Transverse colon (tissue), 4 donors: Measurements from ENCODE around the gene TIMM8A. TPM values are rescaled to one million over a fixed set of nuclear protein-coding genes. Genes with fewer than 3 reads are reported as not detected.

Experiments used
- DNase-seq: peaks from one replicate; pipeline ENCODE4 v3.0.0-alpha.2; 2019
- H3K27ac ChIP-seq, 4 donors: fragments of 200-600 bp; sonication (generic); 2 replicates each; pipeline ENCODE4 v1.5.1; 2016 to 2018; ENCODE audit warnings: inconsistent platforms in 4 of 4
- H3K27me3 ChIP-seq: fragments of 200-600 bp; sonication (generic); 2 replicates; pipeline ENCODE4 v1.5.1; 2017; ENCODE audit warnings: inconsistent platforms
- H3K36me3 ChIP-seq, 4 donors: fragments of 200-600 bp; sonication (generic); 2 replicates each; pipeline ENCODE4 v1.5.1; 2017 to 2019; ENCODE audit warnings: inconsistent platforms in 4 of 4
- H3K4me1 ChIP-seq, 4 donors: fragments of 200-600 bp; sonication (generic); 2 replicates each; pipeline ENCODE4 v1.5.1; 2017 to 2020; ENCODE audit warnings: inconsistent platforms in 4 of 4
- H3K4me3 ChIP-seq, 4 donors: fragments of 200-600 bp; sonication (generic); 1 replicate in 1 of 4; 2 replicates in 3 of 4; pipeline versions ENCODE4 v1.5.1 to v1.6.1; 2017 to 2019; ENCODE audit warnings: inconsistent platforms in 4 of 4
- H3K9me3 ChIP-seq, 2 donors: fragments of 200-600 bp; sonication (generic); 2 replicates each; pipeline ENCODE4 v1.5.1; 2017 to 2019; ENCODE audit warnings: inconsistent platforms in 2 of 2
- CTCF ChIP-seq, 5 experiments: fragments of 200-600 bp in 3 of 5; fragments of 450-650 bp in 2 of 5; sonication (generic) in 3 of 5; IDR thresholded peaks; 1 replicate in 2 of 5; 2 replicates in 3 of 5; pipeline ENCODE4 v1.5.1; 2016 to 2017; ENCODE audit warnings: antibody characterized with exemption in 5 of 5, inconsistent platforms in 3 of 5, mild to moderate bottlenecking in 2 of 5, moderate library complexity in 1 of 5
- EP300 ChIP-seq: sonication (generic); formaldehyde crosslinking; IDR thresholded peaks from one replicate; pipeline ENCODE4 v1.6.1; 2017; ENCODE audit warnings: antibody characterized with exemption, low read depth
- POLR2A ChIP-seq: fragments of 450-650 bp; IDR thresholded peaks from one replicate; pipeline ENCODE4 v1.6.1; 2016; ENCODE audit warnings: antibody characterized with exemption, mild to moderate bottlenecking, moderate library complexity
- POLR2AphosphoS5 ChIP-seq, 3 donors: sonication (generic); formaldehyde crosslinking; IDR thresholded peaks; one replicate each; pipeline ENCODE4 v1.6.1; 2016; ENCODE audit warnings: antibody characterized with exemption in 3 of 3
- WGBS, 2 donors: methylation state at CpG; one replicate each; pipeline ENCODE4 v1.1.5; 2018; ENCODE audit warnings: low coverage in 1 of 2; 5-methylcytosine and 5-hydroxymethylcytosine counted together
- in situ Hi-C, 4 donors: fragments of 200-750 bp; cut with MboI; loops; one replicate each; pipeline versions ENCODE4 v1.15.0 to v1.15.1; 2017; ENCODE audit warnings: low sequenced_read_pairs in 3 of 4, low pct_ligation_motif_present in 1 of 4, low pct_unique_long_range_greater_than_20kb in 1 of 4
- intact Hi-C: fragments of 100-400 bp; cut with DNase I; formaldehyde crosslinking; loops from one replicate; pipeline ENCODE4 v1.15.1; 2023; ENCODE audit warnings: low total_unique reads
- total RNA-seq, 4 donors: library from RNA; depleted of rRNA; stranded (reverse); fragments of >200 nt; gene quantifications; one replicate each; pipeline ENCODE4 v1.1.0, GENCODE V29; 2016

Gene TIMM8A
- total RNA-seq: 1 to 10 TPM; 2.8 to 8.6 (median 5.5) TPM

- DNase-seq: peak; percentile 85
- 0 to 59% methylated on average over 4 to 55 of the region's 55 CpGs for WGBS, 2 donors
- Histone ChIP-seq H3K36me3 (no peaks in the 10 kb centered on the region), H3K27me3 (no peaks in the 10 kb centered on the region), H3K9me3 (no peaks in the 10 kb centered on the region), H3K27ac (peak within 1 kb of the TSS; percentile 84 to 92 (median 88)), H3K4me3 (peak within 1 kb of the TSS; percentile 40 to 77 (median 64)), H3K4me1 (peaks cover 0 to 10% (median 0%) of the 10 kb centered on the region in 4 donors)
- intact Hi-C loops (no loop called here), in situ Hi-C loops (no loop called here)
- TF ChIP-seq EP300: no peak
- TF ChIP-seq POLR2A: peak; percentile 66
- peak; percentile 55 to 75 (median 62) for TF ChIP-seq POLR2AphosphoS5 (IDR thresholded peaks at IDR 0.05)
Measured at GRCh38 chrX:101348452-101349192, at the start of gene TIMM8A. TSS of gene TIMM8A (minus strand) at chrX:101348742. CDS start at chrX:101348664, 78 bp downstream.

GRCh38 chrX:101397779-101398178 is 49.2 kb upstream of the TIMM8A start:
- no peak for DNase-seq
- in situ Hi-C loops (no loop called here), intact Hi-C loops (no loop called here)
- no peaks in the 10 kb centered on the region for H3K9me3 ChIP-seq
- no peak overlapping the region for H3K4me3 ChIP-seq
- H3K36me3 ChIP-seq: no peaks in the 10 kb centered on the region
- TF ChIP-seq EP300 (no peak), POLR2AphosphoS5 (IDR thresholded peaks at IDR 0.05) (no peak)
- no peak overlapping the region for H3K27ac ChIP-seq
- 56% methylated on average over 4 of the region's 4 CpGs; no CpG with 5 or more reads in 1 of the 2 donors for WGBS, 2 donors
- no peaks in the 10 kb centered on the region for H3K27me3 ChIP-seq
- peaks cover 0 to under 1% (median 0%) of the 10 kb centered on the region in 4 donors for H3K4me1 ChIP-seq

- no peak for DNase-seq
- intact Hi-C loops: no loop called here
- H3K27me3 ChIP-seq: no peaks in the 10 kb centered on the region
- peaks cover 0 to 13% (median 0%) of the 10 kb centered on the region in 4 donors for H3K4me1 ChIP-seq
- H3K36me3 ChIP-seq: no peaks in the 10 kb centered on the region
- no peak overlapping the region for H3K4me3 ChIP-seq
- TF ChIP-seq POLR2A: no peak
- no peak for TF ChIP-seq CTCF (IDR thresholded peaks at IDR 0.05)
- TF ChIP-seq POLR2AphosphoS5 (IDR thresholded peaks at IDR 0.05): no peak
- TF ChIP-seq EP300: no peak
- H3K9me3 ChIP-seq: no peaks in the 10 kb centered on the region
- H3K27ac ChIP-seq: no peak overlapping the region
- in situ Hi-C loops: no loop called here
- 55 to 70% methylated on average over 1 of the region's 1 CpG for WGBS, 2 donors
Measured at GRCh38 chrX:101395789-101396188, 47.2 kb upstream of the TIMM8A start.

GRCh38 chrX:101394372-101394771 is 45.8 kb upstream of the TIMM8A start:
- intact Hi-C loops (no loop called here), in situ Hi-C loops (no loop called here)
- H3K27me3 ChIP-seq: no peaks in the 10 kb centered on the region
- no peak for DNase-seq
- H3K9me3 ChIP-seq: no peaks in the 10 kb centered on the region
- no peaks in the 10 kb centered on the region for H3K36me3 ChIP-seq
- TF ChIP-seq CTCF (IDR thresholded peaks at IDR 0.05) (no peak), EP300 (no peak), POLR2A (no peak), POLR2AphosphoS5 (IDR thresholded peaks at IDR 0.05) (no peak)
- no peak overlapping the region for H3K27ac ChIP-seq
- no peak overlapping the region for H3K4me3 ChIP-seq
- peaks cover 0 to 13% (median 0%) of the 10 kb centered on the region in 4 donors for H3K4me1 ChIP-seq

- WGBS, 2 donors: 70 to 80% methylated on average over 6 to 11 of the region's 11 CpGs
- H3K9me3 ChIP-seq: no peaks in the 10 kb centered on the region
- intact Hi-C loops (no loop called here), in situ Hi-C loops (no loop called here)
- no peak overlapping the region for H3K27ac ChIP-seq
- H3K4me1 ChIP-seq: peaks cover 0 to 13% (median 0%) of the 10 kb centered on the region in 4 donors
- no peak overlapping the region for H3K4me3 ChIP-seq
- TF ChIP-seq POLR2AphosphoS5 (IDR thresholded peaks at IDR 0.05) (no peak), EP300 (no peak), POLR2A (no peak), CTCF (IDR thresholded peaks at IDR 0.05) (no peak)
- no peaks in the 10 kb centered on the region for H3K36me3 ChIP-seq
- no peak for DNase-seq
- H3K27me3 ChIP-seq: no peaks in the 10 kb centered on the region
Measured at GRCh38 chrX:101393530-101394305, 45.2 kb upstream of the TIMM8A start.
